ENCODE measurements around the gene SNTA1. TPM values are rescaled to one million over a fixed set of nuclear protein-coding genes. Genes with fewer than 3 reads are reported as not detected.

SNTA1 gene
- total and polyA plus RNA-seq, 2 of the 13 experiments (the other 11 are each of a cell fraction or from before 2014, with no cell fraction given) = 16.4 to 18.3 TPM

DNA sequence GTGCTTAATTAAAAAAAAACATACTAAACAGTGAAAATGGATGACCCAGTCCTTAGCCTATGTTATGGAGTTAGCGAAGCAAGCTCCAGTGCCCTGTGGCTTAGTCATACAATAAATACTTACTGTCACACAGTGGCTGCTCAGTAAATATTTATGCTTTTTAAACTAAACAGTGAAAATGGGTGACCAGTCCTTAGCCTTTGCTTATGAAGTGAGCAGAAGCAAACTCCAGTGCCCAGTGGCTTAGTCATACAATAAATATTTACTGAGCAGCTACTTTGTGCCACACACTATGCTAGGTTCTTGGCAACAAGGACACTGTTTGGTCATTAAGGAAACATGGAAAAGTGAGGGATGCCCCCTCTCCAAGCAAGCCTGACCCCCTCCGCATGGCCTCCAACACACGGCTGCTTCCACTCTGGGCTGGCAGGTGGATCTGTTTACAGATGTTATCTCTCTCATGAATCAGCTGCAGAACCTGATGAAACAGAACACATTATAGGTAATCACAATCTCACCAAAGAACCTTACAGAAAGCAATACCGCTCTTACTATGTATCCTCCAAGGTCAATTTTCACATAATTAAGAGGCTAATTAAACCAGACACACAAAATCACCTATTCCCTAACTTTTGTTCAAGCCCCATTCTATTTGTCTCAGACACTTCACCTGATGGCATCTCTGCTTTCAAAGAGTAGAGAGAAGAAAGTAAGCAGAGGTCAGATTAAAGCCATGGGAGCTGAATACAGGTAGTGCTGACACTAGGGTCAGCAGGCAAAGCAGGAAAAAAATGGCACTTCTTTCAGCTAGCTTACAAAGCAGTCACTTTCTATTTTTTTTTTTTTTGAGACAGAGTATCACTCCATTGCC lies 69.6 kb downstream of the SNTA1 start (continued):
- TF ChIP-seq MLXIP (CRISPR knock-in tag; IDR thresholded peaks at IDR 0.05; ENCODE audit: borderline replicate concordance) (no peak), POLR2AphosphoS2 (IDR thresholded peaks at IDR 0.05; ENCODE audit: low read depth, low read length) (peak; percentile 78; the same call in 1 of the 2 replicates), BCL3 (CRISPR knock-in tag; IDR thresholded peaks at IDR 0.05) (0 out of 2 replicates have a peak, but pooled peaks have one; percentile 26), ZNF724P (CRISPR knock-in tag; IDR thresholded peaks at IDR 0.05; ENCODE audit: borderline replicate concordance) (peak; percentile 85), KLF11 (CRISPR knock-in tag; IDR thresholded peaks at IDR 0.05) (peak; percentile 89; the same call in 1 of the 2 replicates), NFIB (CRISPR knock-in tag; IDR thresholded peaks at IDR 0.05; ENCODE audit: borderline replicate concordance) (no peak), SIN3B (IDR thresholded peaks at IDR 0.05; ENCODE audit: low read length) (no peak), ZNF292 (CRISPR knock-in tag; IDR thresholded peaks at IDR 0.05; ENCODE audit: borderline replicate concordance, low read depth) (peak; percentile 92), HDAC6 (IDR thresholded peaks at IDR 0.05; ENCODE audit: low read depth, low read length) (no peak), STAG1 (CRISPR knock-in tag; IDR thresholded peaks at IDR 0.05) (peak; percentile 17; the same call in 1 of the 2 replicates), ZNF34 (CRISPR knock-in tag; IDR thresholded peaks at IDR 0.05; ENCODE audit: borderline replicate concordance) (0 out of 2 replicates have a peak, but pooled peaks have one; percentile 78)
- TF ChIP-seq, protein P1, sequence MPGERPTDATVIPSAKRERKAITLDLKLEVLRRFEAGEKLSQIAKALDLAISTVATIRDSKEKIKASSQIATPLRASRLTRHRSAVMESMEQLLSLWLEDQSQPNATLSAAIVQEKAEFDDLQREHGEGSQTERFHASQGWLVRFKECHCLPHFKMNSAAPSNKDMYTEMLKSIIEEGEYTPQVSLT (CRISPR knock-in tag; IDR thresholded peaks at IDR 0.05; ENCODE audit: borderline replicate concordance, low read depth) = no peak
- TF ChIP-seq, protein P2, sequence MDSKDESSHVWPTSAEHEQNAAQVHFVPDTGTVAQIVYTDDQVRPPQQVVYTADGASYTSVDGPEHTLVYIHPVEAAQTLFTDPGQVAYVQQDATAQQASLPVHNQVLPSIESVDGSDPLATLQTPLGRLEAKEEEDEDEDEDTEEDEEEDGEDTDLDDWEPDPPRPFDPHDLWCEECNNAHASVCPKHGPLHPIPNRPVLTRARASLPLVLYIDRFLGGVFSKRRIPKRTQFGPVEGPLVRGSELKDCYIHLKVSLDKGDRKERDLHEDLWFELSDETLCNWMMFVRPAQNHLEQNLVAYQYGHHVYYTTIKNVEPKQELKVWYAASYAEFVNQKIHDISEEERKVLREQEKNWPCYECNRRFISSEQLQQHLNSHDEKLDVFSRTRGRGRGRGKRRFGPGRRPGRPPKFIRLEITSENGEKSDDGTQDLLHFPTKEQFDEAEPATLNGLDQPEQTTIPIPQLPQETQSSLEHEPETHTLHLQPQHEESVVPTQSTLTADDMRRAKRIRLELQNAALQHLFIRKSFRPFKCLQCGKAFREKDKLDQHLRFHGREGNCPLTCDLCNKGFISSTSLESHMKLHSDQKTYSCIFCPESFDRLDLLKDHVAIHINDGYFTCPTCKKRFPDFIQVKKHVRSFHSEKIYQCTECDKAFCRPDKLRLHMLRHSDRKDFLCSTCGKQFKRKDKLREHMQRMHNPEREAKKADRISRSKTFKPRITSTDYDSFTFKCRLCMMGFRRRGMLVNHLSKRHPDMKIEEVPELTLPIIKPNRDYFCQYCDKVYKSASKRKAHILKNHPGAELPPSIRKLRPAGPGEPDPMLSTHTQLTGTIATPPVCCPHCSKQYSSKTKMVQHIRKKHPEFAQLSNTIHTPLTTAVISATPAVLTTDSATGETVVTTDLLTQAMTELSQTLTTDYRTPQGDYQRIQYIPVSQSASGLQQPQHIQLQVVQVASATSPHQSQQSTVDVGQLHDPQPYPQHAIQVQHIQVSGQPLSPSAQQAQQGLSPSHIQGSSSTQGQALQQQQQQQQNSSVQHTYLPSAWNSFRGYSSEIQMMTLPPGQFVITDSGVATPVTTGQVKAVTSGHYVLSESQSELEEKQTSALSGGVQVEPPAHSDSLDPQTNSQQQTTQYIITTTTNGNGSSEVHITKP (CRISPR knock-in tag; IDR thresholded peaks at IDR 0.05; ENCODE audit: low read depth) = peak; percentile 94
- TF ChIP-seq, protein P3, sequence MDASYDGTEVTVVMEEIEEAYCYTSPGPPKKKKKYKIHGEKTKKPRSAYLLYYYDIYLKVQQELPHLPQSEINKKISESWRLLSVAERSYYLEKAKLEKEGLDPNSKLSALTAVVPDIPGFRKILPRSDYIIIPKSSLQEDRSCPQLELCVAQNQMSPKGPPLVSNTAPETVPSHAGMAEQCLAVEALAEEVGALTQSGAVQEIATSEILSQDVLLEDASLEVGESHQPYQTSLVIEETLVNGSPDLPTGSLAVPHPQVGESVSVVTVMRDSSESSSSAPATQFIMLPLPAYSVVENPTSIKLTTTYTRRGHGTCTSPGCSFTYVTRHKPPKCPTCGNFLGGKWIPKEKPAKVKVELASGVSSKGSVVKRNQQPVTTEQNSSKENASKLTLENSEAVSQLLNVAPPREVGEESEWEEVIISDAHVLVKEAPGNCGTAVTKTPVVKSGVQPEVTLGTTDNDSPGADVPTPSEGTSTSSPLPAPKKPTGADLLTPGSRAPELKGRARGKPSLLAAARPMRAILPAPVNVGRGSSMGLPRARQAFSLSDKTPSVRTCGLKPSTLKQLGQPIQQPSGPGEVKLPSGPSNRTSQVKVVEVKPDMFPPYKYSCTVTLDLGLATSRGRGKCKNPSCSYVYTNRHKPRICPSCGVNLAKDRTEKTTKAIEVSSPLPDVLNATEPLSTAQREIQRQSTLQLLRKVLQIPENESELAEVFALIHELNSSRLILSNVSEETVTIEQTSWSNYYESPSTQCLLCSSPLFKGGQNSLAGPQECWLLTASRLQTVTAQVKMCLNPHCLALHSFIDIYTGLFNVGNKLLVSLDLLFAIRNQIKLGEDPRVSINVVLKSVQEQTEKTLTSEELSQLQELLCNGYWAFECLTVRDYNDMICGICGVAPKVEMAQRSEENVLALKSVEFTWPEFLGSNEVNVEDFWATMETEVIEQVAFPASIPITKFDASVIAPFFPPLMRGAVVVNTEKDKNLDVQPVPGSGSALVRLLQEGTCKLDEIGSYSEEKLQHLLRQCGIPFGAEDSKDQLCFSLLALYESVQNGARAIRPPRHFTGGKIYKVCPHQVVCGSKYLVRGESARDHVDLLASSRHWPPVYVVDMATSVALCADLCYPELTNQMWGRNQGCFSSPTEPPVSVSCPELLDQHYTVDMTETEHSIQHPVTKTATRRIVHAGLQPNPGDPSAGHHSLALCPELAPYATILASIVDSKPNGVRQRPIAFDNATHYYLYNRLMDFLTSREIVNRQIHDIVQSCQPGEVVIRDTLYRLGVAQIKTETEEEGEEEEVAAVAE (CRISPR knock-in tag; IDR thresholded peaks at IDR 0.05; ENCODE audit: borderline replicate concordance) = peak; percentile 89
